Smooth muscle cell (in vitro differentiated cells): ENCODE results near the gene RNF167. TPM values are rescaled to one million over a fixed set of nuclear protein-coding genes. Genes with fewer than 3 reads are reported as not detected.
"Not testable (repeated sequence)": the region's sequence is repeated elsewhere in the genome, so short reads cannot be mapped to it uniquely, and the experiment has no call there.

Experiments used
- DNase-seq: peaks from one replicate; lab custom pipeline; 2025; ENCODE audit not compliant: unreplicated experiment; lab: John Stamatoyannopoulos, UW
- H2AFZ ChIP-seq: fragments of 200-600 bp; sonication (generic); 2 replicates; pipeline ENCODE4 v1.6.0; 2016; ENCODE audit warnings: antibody characterized with exemption, low read depth, mild to moderate bottlenecking
- H3F3A ChIP-seq: fragments of 200-600 bp; sonication (generic); 2 replicates; pipeline ENCODE4 v1.6.0; 2017; ENCODE audit warnings: antibody characterized with exemption, low read depth
- H3K27ac ChIP-seq: fragments of 200-600 bp; sonication (generic); 2 replicates; pipeline ENCODE4 v1.5.1; 2016; ENCODE audit warnings: low read depth, mild to moderate bottlenecking
- H3K27me3 ChIP-seq: fragments of 200-600 bp; sonication (generic); 2 replicates; pipeline ENCODE4 v1.6.1; 2016; ENCODE audit warnings: low read depth, mild to moderate bottlenecking
- H3K36me3 ChIP-seq: fragments of 200-600 bp; sonication (generic); 2 replicates; pipeline ENCODE4 v1.5.1; 2016; ENCODE audit warnings: low read depth
- H3K4me1 ChIP-seq: fragments of 200-600 bp; sonication (generic); 2 replicates; pipeline ENCODE4 v1.5.1; 2016; ENCODE audit warnings: low read depth
- H3K4me2 ChIP-seq: fragments of 200-600 bp; sonication (generic); 2 replicates; pipeline ENCODE4 v1.6.0; 2016; ENCODE audit warnings: mild to moderate bottlenecking
- H3K4me3 ChIP-seq: fragments of 200-600 bp; sonication (generic); 2 replicates; pipeline ENCODE4 v1.5.1; 2016; ENCODE audit warnings: mild to moderate bottlenecking
- H3K79me2 ChIP-seq: fragments of 200-600 bp; sonication (generic); 2 replicates; pipeline ENCODE4 v1.6.0; 2016; ENCODE audit warnings: low read depth, mild to moderate bottlenecking
- H3K9ac ChIP-seq: fragments of 200-600 bp; sonication (generic); 2 replicates; pipeline ENCODE4 v1.6.0; 2016; ENCODE audit warnings: low read depth
- H3K9me3 ChIP-seq: fragments of 200-600 bp; sonication (generic); replicated peaks from 2 replicates; pipeline ENCODE4 v1.5.1; 2016; ENCODE audit warnings: low read depth
- H4K20me1 ChIP-seq: fragments of 200-600 bp; sonication (generic); 2 replicates; pipeline ENCODE4 v1.6.0; 2016; ENCODE audit warnings: low read depth
- CTCF ChIP-seq: fragments of 200-600 bp; sonication (generic); IDR thresholded peaks from 2 replicates; pipeline ENCODE4 v1.5.1; 2017; ENCODE audit warnings: borderline replicate concordance, mild to moderate bottlenecking, antibody characterized with exemption; ENCODE audit not compliant: insufficient read depth, poor library complexity, severe bottlenecking
- WGBS: methylation state at CpG from one replicate; pipeline ENCODE4 v1.1.7; 2016; ENCODE audit warnings: low lambda C conversion rate; 5-methylcytosine and 5-hydroxymethylcytosine counted together
- polyA plus RNA-seq: library from polyadenylated mRNA; unstranded; fragments of >200 nt; fragmentation: Nextera tagmentation; extraction: Ambion mirVana; gene quantifications from 2 replicates; pipeline ENCODE4 v1.2.1, GENCODE V29; 2016
- total RNA-seq: library from RNA; depleted of rRNA; stranded (reverse); fragments of >200 nt; gene quantifications from 2 replicates; pipeline ENCODE4 v1.2.3, GENCODE V29; 2014

The RNF167 gene
- total and polyA plus RNA-seq, 2 experiments from 2014 or later, result 39.6 to 59.4 TPM

GRCh38 chr17:4903051-4903818, 36.8 kb upstream of the RNF167 start, which contains the start of gene CHRNE:
Gene CHRNE, minus strand, starts transcription at chr17:4903098. Its CDS starts 35 bp downstream, at chr17:4903063.
- Histone ChIP-seq H3K36me3 (no peaks in the 10 kb centered on the region), H3F3A (peaks cover 8% of the 10 kb centered on the region), H3K27ac (no peak within 1 kb of the TSS), H3K4me1 (no peaks in the 10 kb centered on the region), H3K79me2 (no peaks in the 10 kb centered on the region), H4K20me1 (no peaks in the 10 kb centered on the region), H3K4me2 (no peak within 1 kb of the TSS), H3K9me3 (no peaks in the 10 kb centered on the region), H3K27me3 (no peaks in the 10 kb centered on the region), H3K9ac (no peak within 1 kb of the TSS), H3K4me3 (no peak within 1 kb of the TSS), H2AFZ (no peak within 1 kb of the TSS)
- 45% methylated on average over 8 of the region's 10 CpGs for WGBS
- no peak for DNase-seq
- peak; percentile 71 for TF ChIP-seq CTCF

- not testable (repeated sequence) for H3K27ac ChIP-seq, H2AFZ ChIP-seq, H3K4me1 ChIP-seq, H3K27me3 ChIP-seq, H3K4me3 ChIP-seq, H3K9me3 ChIP-seq, DNase-seq, H3K4me2 ChIP-seq, H3F3A ChIP-seq, H4K20me1 ChIP-seq, H3K9ac ChIP-seq, H3K79me2 ChIP-seq, H3K36me3 ChIP-seq
Measured at GRCh38 chr17:4906642-4907041, 33.4 kb upstream of the RNF167 start.

GRCh38 chr17:4908301-4908700, 31.8 kb upstream of the RNF167 start:
- Histone ChIP-seq H3K27me3 (no peaks in the 10 kb centered on the region), H3F3A (no peaks in the 10 kb centered on the region), H3K9me3 (no peaks in the 10 kb centered on the region), H4K20me1 (no peaks in the 10 kb centered on the region), H2AFZ (no peak overlapping the region), H3K9ac (no peak overlapping the region), H3K4me3 (no peak overlapping the region), H3K27ac (peak overlapping the region; percentile 87), H3K4me2 (no peak overlapping the region), H3K36me3 (no peaks in the 10 kb centered on the region), H3K79me2 (no peaks in the 10 kb centered on the region), H3K4me1 (no peaks in the 10 kb centered on the region)
- WGBS, result 23% methylated on average over 10 of the region's 10 CpGs
- no peak for DNase-seq
- no peak for TF ChIP-seq CTCF

GRCh38 chr17:4908711-4909496, 31.2 kb upstream of the RNF167 start:
- no peaks in the 10 kb centered on the region for H3K27me3 ChIP-seq
- H2AFZ ChIP-seq, result no peak overlapping the region
- no peak overlapping the region for H3K4me3 ChIP-seq
- no peaks in the 10 kb centered on the region for H3F3A ChIP-seq
- H3K79me2 ChIP-seq, result no peaks in the 10 kb centered on the region
- peak; percentile 46 for DNase-seq
- H3K9ac ChIP-seq, result peak overlapping the region; percentile 29
- H3K27ac ChIP-seq, result peak overlapping the region; percentile 87
- 18% methylated on average over 20 of the region's 20 CpGs for WGBS
- no peaks in the 10 kb centered on the region for H3K9me3 ChIP-seq
- H3K36me3 ChIP-seq, result no peaks in the 10 kb centered on the region
- H4K20me1 ChIP-seq, result no peaks in the 10 kb centered on the region
- H3K4me2 ChIP-seq, result peak overlapping the region; percentile 48
- peak; percentile 63 for TF ChIP-seq CTCF
- H3K4me1 ChIP-seq, result no peaks in the 10 kb centered on the region
